ENCODE measurements around the gene HOXC9.

HOXC9 gene

GRCh38 chr12:54022960-54023884 lies 23.3 kb downstream of the HOXC9 start:
- DNase-seq (ENCODE audit: low read depth in 2 of 2) = no peak
- TF ChIP-seq CTCF (IDR thresholded peaks at IDR 0.05; ENCODE audit: low read depth, low read length) = no peak
- no peak overlapping the region for H3K4me3 ChIP-seq (replicated peaks in 1 of 2; ENCODE audit: low read depth in 2 of 2, low read length in 2 of 2)

- no peak for TF ChIP-seq CTCF (IDR thresholded peaks at IDR 0.05; ENCODE audit: low read depth, low read length)
- DNase-seq (ENCODE audit: low read depth in 2 of 2) = no peak
- no peak overlapping the region for H3K4me3 ChIP-seq (replicated peaks in 1 of 2; ENCODE audit: low read depth in 2 of 2, low read length in 2 of 2)
Observed at GRCh38 chr12:54024127-54024526, 24.2 kb downstream of the HOXC9 start.

- TF ChIP-seq CTCF (IDR thresholded peaks at IDR 0.05; ENCODE audit: low read depth, low read length) = no peak
- no peak for DNase-seq (ENCODE audit: low read depth in 2 of 2)
- no peak overlapping the region for H3K4me3 ChIP-seq (replicated peaks in 1 of 2; ENCODE audit: low read depth in 2 of 2, low read length in 2 of 2)
Observed at GRCh38 chr12:54024581-54025305, 24.8 kb downstream of the HOXC9 start.

GRCh38 chr12:54025499-54026405 lies 25.8 kb downstream of the HOXC9 start:
- DNase-seq (ENCODE audit: low read depth in 2 of 2) = no peak
- H3K4me3 ChIP-seq (replicated peaks in 1 of 2; ENCODE audit: low read depth in 2 of 2, low read length in 2 of 2) = no peak overlapping the region

GRCh38 chr12:54026640-54027441 lies 26.9 kb downstream of the HOXC9 start:
- TF ChIP-seq CTCF (IDR thresholded peaks at IDR 0.05; ENCODE audit: low read depth, low read length) = no peak
- no peak for DNase-seq (ENCODE audit: low read depth in 2 of 2)
- H3K4me3 ChIP-seq (replicated peaks in 1 of 2; ENCODE audit: low read depth in 2 of 2, low read length in 2 of 2) = no peak overlapping the region

More at GRCh38 chr12:54025499-54026405, 25.8 kb downstream of the HOXC9 start:
- no peak for TF ChIP-seq CTCF (IDR thresholded peaks at IDR 0.05; ENCODE audit: low read depth, low read length)

- no peak for TF ChIP-seq CTCF (IDR thresholded peaks at IDR 0.05; ENCODE audit: low read depth, low read length)
- H3K4me3 ChIP-seq (replicated peaks in 1 of 2; ENCODE audit: low read depth in 2 of 2, low read length in 2 of 2) = no peak overlapping the region
- DNase-seq (ENCODE audit: low read depth in 2 of 2) = no peak
Observed at GRCh38 chr12:54027442-54027786, 27.5 kb downstream of the HOXC9 start.
